Right forelimb (tissue), 1 donor: ENCODE results near the gene ASB16.

ENCODE experiments used
- DNase-seq: peaks from one replicate; pipeline ENCODE4 v3.0.0-alpha.2; 2018

The ASB16 gene

DNA sequence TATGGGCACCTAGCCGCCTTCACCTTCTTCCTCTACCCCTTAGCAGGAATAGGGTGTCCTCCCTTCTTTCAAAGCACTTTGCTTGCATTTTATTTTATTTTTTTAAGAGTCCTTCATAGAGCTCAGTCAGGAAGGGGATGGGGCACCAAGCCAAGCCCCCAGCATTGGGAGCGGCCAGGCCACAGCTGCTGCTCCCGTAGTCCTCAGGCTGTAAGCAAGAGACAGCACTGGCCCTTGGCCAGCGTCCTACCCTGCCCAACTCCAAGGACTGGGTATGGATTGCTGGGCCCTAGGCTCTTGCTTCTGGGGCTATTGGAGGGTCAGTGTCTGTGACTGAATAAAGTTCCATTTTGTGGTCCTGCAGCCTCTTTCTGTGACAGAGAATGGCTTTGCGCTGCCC lies 20.9 kb downstream of the ASB16 start:
- no peak for DNase-seq

DNA sequence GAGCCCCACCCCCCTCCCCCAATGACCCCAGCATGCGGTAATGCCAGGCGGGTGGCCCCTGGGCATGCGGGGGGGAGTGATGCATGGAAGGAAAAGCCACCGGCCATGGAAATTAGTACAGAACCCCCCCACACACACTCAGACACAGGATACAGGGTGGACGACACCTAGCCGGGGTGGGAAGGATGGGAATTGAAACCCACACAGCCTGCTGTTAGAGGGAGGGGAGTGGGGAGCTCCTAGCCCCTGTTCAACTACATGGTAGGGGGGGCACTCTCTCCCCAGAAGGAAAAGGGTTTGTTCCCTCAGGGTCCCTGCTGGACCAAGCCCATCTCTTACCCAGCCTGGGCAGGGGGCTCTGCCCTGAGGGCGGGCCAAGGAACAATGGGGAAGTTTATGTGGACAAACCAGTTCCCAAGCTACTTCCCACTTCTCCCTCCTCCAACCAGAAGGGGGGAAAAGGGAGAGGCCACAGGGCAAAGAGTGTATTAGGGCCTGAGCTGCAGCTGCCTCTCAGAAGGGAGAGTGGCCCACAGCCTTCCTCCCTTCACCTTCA lies 21.5 kb downstream of the ASB16 start:
- no peak for DNase-seq

DNA sequence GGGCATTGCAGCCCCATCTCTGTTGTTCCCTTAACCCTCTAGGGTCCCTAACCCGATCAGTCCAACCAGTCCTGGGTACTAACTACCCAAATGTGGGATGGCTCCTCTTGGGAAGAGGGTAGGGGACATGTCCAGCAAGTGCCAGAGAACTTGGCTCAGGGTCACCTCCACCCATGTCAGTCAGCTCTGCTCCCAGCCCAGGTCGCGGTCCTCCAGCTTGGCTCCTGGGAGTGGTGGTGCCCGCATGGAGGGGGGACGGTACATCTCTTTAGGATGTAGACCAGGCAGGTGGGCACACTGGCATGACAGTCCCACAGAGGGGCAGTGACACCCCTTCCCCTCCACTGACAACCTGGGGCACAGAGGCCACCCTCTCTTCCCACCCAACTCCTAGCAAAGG lies 22.2 kb downstream of the ASB16 start:
- no peak for DNase-seq

- no peak for DNase-seq
Measured at GRCh38 chr17:44193326-44194084, 23.0 kb downstream of the ASB16 start.

- no peak for DNase-seq
Measured at GRCh38 chr17:44197107-44197506, 26.6 kb downstream of the ASB16 start.

- DNase-seq: no peak
Measured at GRCh38 chr17:44197980-44198720, 27.6 kb downstream of the ASB16 start.

DNA sequence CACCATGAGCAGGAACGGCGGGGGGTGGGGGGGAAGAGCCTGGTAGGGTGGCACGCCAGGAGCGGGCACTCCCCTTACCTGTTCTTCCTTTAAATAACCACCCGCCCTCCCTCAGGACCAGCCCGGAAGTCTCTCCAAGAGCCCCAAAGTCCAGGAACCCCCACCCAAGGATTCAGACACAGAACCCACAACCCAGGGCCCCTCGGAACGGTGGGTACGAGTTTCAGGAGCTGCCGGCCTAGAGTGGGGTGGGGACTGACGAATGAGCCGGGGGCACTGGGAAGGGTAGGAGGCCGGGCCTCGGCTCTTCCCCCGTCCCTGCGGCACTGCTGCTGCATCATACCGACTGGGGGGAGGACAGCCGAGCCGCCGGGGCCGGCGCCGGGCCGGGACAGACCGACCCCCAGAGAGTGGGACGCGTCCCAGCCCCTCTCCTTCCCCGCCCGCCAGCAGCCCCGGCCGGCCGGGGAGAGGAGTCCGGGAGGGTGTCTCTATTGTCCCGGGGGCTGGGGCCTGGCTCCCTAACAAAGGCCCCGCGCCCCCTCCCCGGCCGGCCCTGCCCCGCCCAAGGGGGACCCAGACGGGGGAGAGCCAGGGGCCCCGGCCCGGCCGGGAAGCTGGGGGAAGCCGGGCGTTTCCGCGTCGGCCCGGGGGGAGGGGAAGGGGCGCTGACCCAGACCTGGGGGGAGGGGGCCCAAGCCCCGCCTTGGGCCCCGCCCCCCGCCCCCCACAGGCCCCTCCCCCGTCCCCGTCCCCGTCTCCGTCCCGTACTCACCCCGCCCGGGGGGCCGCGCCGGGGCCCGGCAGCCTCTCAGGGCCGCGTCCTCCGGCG lies 28.4 kb downstream of the ASB16 start:
- peak; percentile 86 for DNase-seq

DNA sequence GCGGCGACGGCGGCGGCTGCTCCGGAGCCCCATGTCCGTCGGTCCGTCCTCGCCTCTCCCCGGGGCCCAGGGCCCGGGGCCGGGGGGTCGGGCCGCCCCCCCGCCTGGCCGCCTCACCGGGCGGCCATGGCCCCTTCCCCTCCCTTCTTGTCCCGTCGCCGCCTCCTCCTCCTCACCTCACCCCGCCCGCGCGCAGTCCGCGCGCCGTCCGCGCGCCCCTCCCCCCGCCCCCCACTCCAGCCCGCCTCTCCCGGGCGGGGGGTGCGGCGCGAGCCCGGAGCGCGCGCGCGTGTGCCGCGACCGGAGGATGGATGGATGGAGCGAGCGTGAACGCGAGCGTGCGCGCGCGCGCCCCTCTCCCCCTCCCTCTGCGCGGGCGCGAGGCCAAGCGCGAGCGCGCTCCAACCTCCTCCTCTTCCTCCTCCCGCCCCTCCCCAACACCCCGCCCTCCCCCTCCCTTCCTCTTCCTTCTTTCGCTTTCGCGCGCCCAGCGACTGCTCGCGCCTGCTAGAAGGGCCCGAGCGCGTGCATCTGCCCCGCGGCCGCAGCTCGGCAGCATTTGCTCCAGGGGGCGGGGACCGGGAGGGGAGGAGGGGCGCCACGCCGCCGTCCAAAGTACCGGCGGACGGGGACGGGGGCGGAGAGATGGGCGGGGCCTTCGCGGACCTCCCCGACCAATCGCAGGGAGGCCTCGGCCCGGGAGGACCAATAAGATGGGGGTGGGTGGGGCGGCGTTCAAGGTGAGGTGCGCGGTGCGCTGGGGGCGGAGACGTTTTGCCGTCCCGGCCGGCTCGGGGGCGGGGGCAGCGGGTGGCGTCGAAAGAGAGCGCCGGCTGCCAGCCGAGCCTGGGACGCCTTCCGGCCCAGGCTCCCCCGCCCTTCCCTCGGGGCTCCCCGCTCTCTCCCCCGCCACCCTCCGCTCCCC lies 29.3 kb downstream of the ASB16 start, which contains the start of gene ATXN7L3:
Gene ATXN7L3 (minus strand): TSS at position 332 of the 925 bp plus-strand sequence. CDS start 1,814 bp downstream, outside the sequence.
- peak; percentile 99 for DNase-seq

DNA sequence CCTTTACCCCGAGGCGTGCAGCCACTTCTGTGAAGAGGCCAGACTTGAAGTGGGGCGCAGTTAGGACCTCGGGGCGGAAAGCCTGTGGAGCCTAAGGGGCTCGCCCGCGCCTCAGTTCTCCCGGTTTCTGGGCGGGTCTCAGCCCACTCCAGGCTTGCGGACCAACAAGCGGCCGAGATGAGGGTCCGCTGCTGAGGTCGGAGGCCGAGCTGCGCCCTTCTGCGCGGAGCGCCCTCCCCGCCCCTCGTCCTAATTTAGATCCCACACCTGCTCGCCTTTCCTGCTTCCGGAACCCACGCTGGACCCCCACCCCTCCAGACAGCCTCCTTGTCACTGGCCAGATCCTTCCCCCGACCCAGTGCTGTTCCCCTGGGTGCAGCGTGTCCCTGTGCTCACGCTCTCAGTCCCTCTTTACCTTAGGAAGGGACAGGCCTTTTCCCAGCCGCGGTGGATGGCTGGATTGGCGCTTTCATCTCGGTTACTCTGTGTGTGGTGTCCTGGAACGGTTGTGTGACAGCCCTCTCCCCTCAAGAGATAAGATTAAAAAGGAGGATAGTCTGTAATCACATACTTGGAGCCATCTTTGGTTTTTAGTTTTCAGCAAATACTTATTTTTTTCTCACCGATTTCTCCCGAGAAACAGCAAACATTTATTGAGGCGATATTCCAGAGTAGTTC lies 30.1 kb downstream of the ASB16 start:
- no peak for DNase-seq

- no peak for DNase-seq
Measured at GRCh38 chr17:44202756-44203155, 32.3 kb downstream of the ASB16 start.

GRCh38 chr17:44203731-44204440 lies 33.4 kb downstream of the ASB16 start:
- no peak for DNase-seq

GRCh38 chr17:44204441-44204882 lies 34.0 kb downstream of the ASB16 start:
- DNase-seq: no peak

- no peak for DNase-seq
Measured at GRCh38 chr17:44205962-44206824, 35.7 kb downstream of the ASB16 start.

DNA sequence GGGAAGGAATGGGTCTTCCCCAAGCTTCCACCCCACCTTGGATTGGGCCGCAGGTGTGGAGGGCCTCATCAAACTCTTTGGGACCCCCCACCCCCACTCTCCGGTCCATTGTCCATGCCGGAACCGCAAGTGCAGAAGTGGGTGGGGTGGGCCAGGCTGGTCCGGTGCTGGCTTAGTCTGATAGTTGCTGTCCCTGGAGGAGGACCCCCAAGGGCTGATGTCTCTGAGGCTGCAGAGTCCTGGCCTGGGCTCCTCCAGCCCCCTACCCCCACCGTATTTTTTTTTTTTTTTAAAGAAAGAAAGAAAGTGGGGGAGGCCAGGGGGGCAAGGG lies 36.3 kb downstream of the ASB16 start:
- no peak for DNase-seq

DNA sequence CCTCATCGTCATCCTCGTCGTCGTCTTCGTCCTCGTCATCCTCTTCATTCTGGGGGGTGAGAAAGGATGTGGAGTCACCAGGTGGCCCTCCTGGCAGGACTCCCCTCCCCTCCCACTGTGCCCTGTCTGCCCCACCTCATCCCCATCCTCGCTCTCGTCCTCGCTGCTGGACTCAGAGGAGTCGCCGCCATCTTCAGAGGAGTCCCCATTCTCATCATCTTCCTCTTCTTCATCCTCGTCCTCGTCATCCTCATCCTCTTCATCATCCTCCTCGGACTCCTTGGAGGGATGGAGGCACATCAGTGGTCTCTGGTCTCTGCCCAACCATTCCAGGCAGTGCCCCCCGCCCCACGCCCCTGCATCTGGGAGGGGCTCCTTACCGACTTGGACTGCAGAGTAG lies 36.8 kb downstream of the ASB16 start:
- DNase-seq: no peak

GRCh38 chr17:44207743-44208142 lies 37.2 kb downstream of the ASB16 start:
- no peak for DNase-seq

DNA sequence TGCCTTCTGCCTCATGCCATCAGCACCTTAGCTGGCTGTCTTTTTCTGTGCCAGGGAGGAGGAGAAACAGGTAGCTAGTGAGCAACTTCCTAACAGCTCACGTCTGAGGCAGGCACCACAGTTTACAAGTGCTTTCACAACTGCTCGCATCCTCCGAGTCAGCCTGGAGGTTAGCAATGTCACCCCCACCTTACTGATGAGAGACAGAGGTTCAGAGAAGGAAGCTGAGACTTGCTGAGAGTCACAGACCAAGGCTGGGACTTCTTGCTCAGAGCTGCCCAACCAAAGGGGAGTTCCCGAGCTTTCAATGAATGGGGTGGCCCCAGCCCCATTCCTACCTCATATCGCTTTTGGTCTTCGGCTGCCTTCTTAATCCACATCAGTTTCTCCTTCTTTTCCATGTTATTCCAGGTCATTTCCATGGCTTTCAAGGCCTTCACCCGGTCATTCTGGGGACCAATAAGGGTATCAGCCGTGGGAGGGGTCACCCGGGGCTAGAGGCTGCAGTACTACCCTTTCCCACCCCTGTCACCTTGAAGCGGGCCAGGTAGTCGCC lies 39.4 kb downstream of the ASB16 start:
- DNase-seq: no peak

- DNase-seq: peak; percentile 91
Measured at GRCh38 chr17:44210342-44211192, 40.1 kb downstream of the ASB16 start.
